ENCODE measurements around the gene ATP5MC2. TPM values are rescaled to one million over a fixed set of nuclear protein-coding genes. Genes with fewer than 3 reads are reported as not detected.
"Not testable (repeated sequence)": the region's sequence is repeated elsewhere in the genome, so short reads cannot be mapped to it uniquely, and the experiment has no call there.

The ATP5MC2 gene
- 169 and 173 TPM in 2 replicates for total RNA-seq (2022)
- Bru-seq, nascent RNA: percentile 82 among the genes with signal in this experiment
- percentile 79 among the genes with signal in this experiment for BruChase-seq, experiment 1, labeled RNA remaining after a 6-hour chase
- BruChase-seq, experiment 2, labeled RNA remaining after a 2-hour chase: percentile 73 among the genes with signal in this experiment
- long read RNA-seq, transcript ATP5MC2-202 (5 exons, 878 nt): major isoform, 229 of 366 reads
- long read RNA-seq, transcript ATP5MC2-203 (4 exons, 1,976 nt): minor isoform, 62 of 366 reads
- long read RNA-seq, partial matches to known transcripts: 1 of 366 reads
- long read RNA-seq, other reads (novel, unspliced or antisense): 73 of 366 reads

DNA sequence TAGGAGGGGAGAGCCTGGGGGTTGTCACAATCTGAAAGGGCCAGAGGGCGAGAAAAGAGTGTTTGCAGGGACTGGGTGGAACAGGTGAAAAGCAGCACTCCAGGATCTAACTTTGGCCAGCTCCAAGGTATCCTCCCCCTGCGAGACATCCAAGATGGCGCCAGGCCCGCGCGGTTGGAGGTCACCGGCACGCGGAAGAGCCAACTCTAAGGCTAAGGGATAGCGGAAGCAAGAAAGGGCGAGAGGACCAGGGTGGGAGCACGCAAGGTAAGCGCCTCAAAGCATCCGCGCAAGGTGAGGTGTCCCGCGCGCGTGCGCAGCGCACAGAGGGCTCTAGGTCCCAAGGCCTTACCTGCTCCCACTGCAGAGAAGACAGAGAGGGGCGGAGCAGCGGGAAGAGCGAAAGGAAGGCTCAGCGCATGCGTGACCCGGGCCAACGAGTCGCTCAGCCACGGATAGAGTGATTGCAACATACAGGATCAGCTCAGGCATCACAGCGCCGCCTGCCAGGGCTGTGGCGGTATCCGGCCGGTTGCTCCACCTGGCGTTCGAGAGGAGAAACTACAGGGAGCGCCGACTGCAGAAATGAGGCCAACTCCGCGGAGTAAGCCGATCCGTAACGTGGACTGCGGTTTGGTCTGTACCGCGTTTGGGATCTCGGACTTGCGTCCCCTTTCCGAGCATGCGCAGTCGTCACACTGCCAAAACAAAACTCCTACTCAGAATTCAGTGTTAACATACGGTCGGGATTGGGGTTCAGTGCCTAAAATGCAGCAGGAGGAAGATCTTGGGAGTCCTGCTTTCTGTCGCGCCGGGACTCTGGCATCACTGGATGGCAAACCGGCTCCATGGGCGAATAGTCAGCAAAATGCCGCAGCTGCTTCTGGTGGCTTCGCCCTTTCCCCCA, at the start of gene ATP5MC2:
Gene ATP5MC2, minus strand, starts transcription at position 383 of the 907 bp plus-strand sequence. CDS start 3,469 bp downstream, outside the sequence.
- Mint-ChIP-seq H3K27me3 (ENCODE audit: unreplicated experiment) (peaks cover 36% of the 10 kb centered on the region), H3K36me3 (ENCODE audit: insufficient read depth, unreplicated experiment) (peaks cover 16% of the 10 kb centered on the region), H3K4me3 (ENCODE audit: low read depth, unreplicated experiment) (peak within 1 kb of the TSS; percentile 92), H3K4me1 (ENCODE audit: low read depth, unreplicated experiment) (no peaks in the 10 kb centered on the region), H3K27ac (ENCODE audit: unreplicated experiment) (peak within 1 kb of the TSS; percentile 96), H3K9me3 (ENCODE audit: low read depth, unreplicated experiment) (no peaks in the 10 kb centered on the region)
- intact Hi-C loops (cut with micrococcal nuclease; ENCODE audit: unreplicated experiment): loop anchor here (1.0 to 10.0 kb wide), 2 partner anchors 51 to 133 kb away; partner anchors contain the start of gene ATF7
- BruUV-seq (replicated peaks): no TSS peak
- CTCF ChIA-PET: interaction anchor here (0.8 to 2.3 kb wide), 5 partner anchors 50 to 138 kb away, joined by 3 to 23 read pairs (median 5); partner anchors contain the start of gene ATF7
- peak; percentile 92 for DNase-seq
- peak; percentile 81 for TF ChIP-seq CTCF (IDR thresholded peaks at IDR 0.05; ENCODE audit: unreplicated experiment)

- no peak for DNase-seq
- Mint-ChIP-seq H3K4me3 (ENCODE audit: low read depth, unreplicated experiment) (no peak overlapping the region), H3K36me3 (ENCODE audit: insufficient read depth, unreplicated experiment) (peaks cover 9% of the 10 kb centered on the region), H3K4me1 (ENCODE audit: low read depth, unreplicated experiment) (peaks cover 10% of the 10 kb centered on the region), H3K9me3 (ENCODE audit: low read depth, unreplicated experiment) (no peaks in the 10 kb centered on the region), H3K27me3 (ENCODE audit: unreplicated experiment) (no peaks in the 10 kb centered on the region), H3K27ac (ENCODE audit: unreplicated experiment) (no peak overlapping the region)
- no TSS peak for BruUV-seq (replicated peaks)
- CTCF ChIA-PET: interaction anchor here (0.6 to 1.3 kb wide), 2 partner anchors 19 to 21 kb away, joined by 5 to 7 read pairs; no protein-coding TSS in a partner anchor
- intact Hi-C loops (cut with micrococcal nuclease; ENCODE audit: unreplicated experiment): no loop called here
- TF ChIP-seq CTCF (IDR thresholded peaks at IDR 0.05; ENCODE audit: unreplicated experiment): no peak
Observed at GRCh38 chr12:53722450-53723041, 46.7 kb upstream of the ATP5MC2 start.

- H3K27me3 Mint-ChIP-seq (ENCODE audit: unreplicated experiment): no peaks in the 10 kb centered on the region
- H3K27ac Mint-ChIP-seq (ENCODE audit: unreplicated experiment): no peak overlapping the region
- no peak for TF ChIP-seq CTCF (IDR thresholded peaks at IDR 0.05; ENCODE audit: unreplicated experiment)
- H3K4me3 Mint-ChIP-seq (ENCODE audit: low read depth, unreplicated experiment): no peak overlapping the region
- BruUV-seq (replicated peaks): no TSS peak
- H3K36me3 Mint-ChIP-seq (ENCODE audit: insufficient read depth, unreplicated experiment): peaks cover 4% of the 10 kb centered on the region
- peaks cover 7% of the 10 kb centered on the region for H3K4me1 Mint-ChIP-seq (ENCODE audit: low read depth, unreplicated experiment)
- no peaks in the 10 kb centered on the region for H3K9me3 Mint-ChIP-seq (ENCODE audit: low read depth, unreplicated experiment)
- CTCF ChIA-PET: no interaction called here
- intact Hi-C loops (cut with micrococcal nuclease; ENCODE audit: unreplicated experiment): no loop called here
- DNase-seq: no peak
Observed at GRCh38 chr12:53720946-53721345, 45.1 kb upstream of the ATP5MC2 start.

GRCh38 chr12:53719649-53720048, 43.8 kb upstream of the ATP5MC2 start:
- intact Hi-C loops (cut with micrococcal nuclease; ENCODE audit: unreplicated experiment): no loop called here
- DNase-seq: no peak
- Mint-ChIP-seq H3K9me3 (ENCODE audit: low read depth, unreplicated experiment) (no peaks in the 10 kb centered on the region), H3K4me3 (ENCODE audit: low read depth, unreplicated experiment) (no peak overlapping the region), H3K27ac (ENCODE audit: unreplicated experiment) (no peak overlapping the region), H3K4me1 (ENCODE audit: low read depth, unreplicated experiment) (no peaks in the 10 kb centered on the region), H3K36me3 (ENCODE audit: insufficient read depth, unreplicated experiment) (peaks cover 4% of the 10 kb centered on the region), H3K27me3 (ENCODE audit: unreplicated experiment) (no peaks in the 10 kb centered on the region)
- CTCF ChIA-PET: no interaction called here
- TF ChIP-seq CTCF (IDR thresholded peaks at IDR 0.05; ENCODE audit: unreplicated experiment): no peak
- BruUV-seq (replicated peaks): no TSS peak

- H3K27me3 Mint-ChIP-seq (ENCODE audit: unreplicated experiment); H3K4me3 Mint-ChIP-seq (ENCODE audit: low read depth, unreplicated experiment); H3K27ac Mint-ChIP-seq (ENCODE audit: unreplicated experiment); BruUV-seq (replicated peaks); H3K9me3 Mint-ChIP-seq (ENCODE audit: low read depth, unreplicated experiment); DNase-seq; H3K36me3 Mint-ChIP-seq (ENCODE audit: insufficient read depth, unreplicated experiment); H3K4me1 Mint-ChIP-seq (ENCODE audit: low read depth, unreplicated experiment); intact Hi-C loops (cut with micrococcal nuclease; ENCODE audit: unreplicated experiment): not testable (repeated sequence)
- CTCF ChIA-PET: interaction anchor here (0.7 kb wide), 1 partner anchor 219 kb away, joined by 4 read pairs; no protein-coding TSS in a partner anchor
Observed at GRCh38 chr12:53718567-53718966, 42.7 kb upstream of the ATP5MC2 start.

Measured in Calu3 (cell line).